Measurements from ENCODE around the gene EEF2K. TPM values are rescaled to one million over a fixed set of nuclear protein-coding genes. Genes with fewer than 3 reads are reported as not detected.
A peak's percentile ranks its signal among the peaks of the same experiment; 100 is the strongest.

EEF2K gene
- total and polyA plus RNA-seq, 2 of the 13 experiments (the other 11 are each of a cell fraction or from before 2014, with no cell fraction given): 22.0 to 23.8 TPM

- no peak for TF ChIP-seq ETS1 (CRISPR knock-in tag; IDR thresholded peaks at IDR 0.05)
- TF ChIP-seq HDAC2 (CRISPR knock-in tag; IDR thresholded peaks at IDR 0.05): no peak
- TF ChIP-seq ZNF317 (CRISPR knock-in tag; IDR thresholded peaks at IDR 0.05): 0 out of 2 replicates have a peak, but pooled peaks have one; percentile 64
- no peak for TF ChIP-seq ZNF577 (CRISPR knock-in tag; IDR thresholded peaks at IDR 0.05; ENCODE audit: borderline replicate concordance, low read depth)
- peak; percentile 90; the same call in 1 of the 2 replicates for TF ChIP-seq ADNP (CRISPR knock-in tag; IDR thresholded peaks at IDR 0.05)
- TF ChIP-seq POGZ (CRISPR knock-in tag; IDR thresholded peaks at IDR 0.05): peak; percentile 28; the same call in 1 of the 2 replicates
- TF ChIP-seq GRHL1 (CRISPR knock-in tag; conservative IDR thresholded peaks at IDR 0.05): no peak
- TF ChIP-seq HIVEP1 (CRISPR knock-in tag; IDR thresholded peaks at IDR 0.05): peak; percentile 58; the same call in 1 of the 2 replicates
- TF ChIP-seq ZNF264 (CRISPR knock-in tag; IDR thresholded peaks at IDR 0.05): 0 out of 2 replicates have a peak, but pooled peaks have one; percentile 33
- TF ChIP-seq ZNF790 (CRISPR knock-in tag; IDR thresholded peaks at IDR 0.05; ENCODE audit: borderline replicate concordance): no peak
- no peak for TF ChIP-seq SPEN (CRISPR knock-in tag; IDR thresholded peaks at IDR 0.05; ENCODE audit: low read depth)
- TF ChIP-seq PCBP1 (IDR thresholded peaks at IDR 0.05; ENCODE audit: borderline replicate concordance, low read depth, low read length): 0 out of 2 replicates have a peak, but pooled peaks have one; percentile 86
- no peak for TF ChIP-seq RXRA (CRISPR knock-in tag; IDR thresholded peaks at IDR 0.05)
- peak; percentile 55; the same call in 1 of the 2 replicates for TF ChIP-seq ZBTB10 (CRISPR knock-in tag; IDR thresholded peaks at IDR 0.05; ENCODE audit: borderline replicate concordance)
- TF ChIP-seq FOXM1 (CRISPR knock-in tag; IDR thresholded peaks at IDR 0.05): no peak
- peak; percentile 23 for TF ChIP-seq HNRNPLL (IDR thresholded peaks at IDR 0.05; ENCODE audit: low read depth, low read length, poor library complexity, severe bottlenecking)
- TF ChIP-seq KAT7 (CRISPR knock-in tag; IDR thresholded peaks at IDR 0.05; ENCODE audit: borderline replicate concordance): no peak
- 0 out of 2 replicates have a peak, but pooled peaks have one; percentile 3 for TF ChIP-seq ZBTB7B (CRISPR knock-in tag; IDR thresholded peaks at IDR 0.05)
- no peak for TF ChIP-seq TEF (CRISPR knock-in tag; IDR thresholded peaks at IDR 0.05)
- TF ChIP-seq THAP7 (CRISPR knock-in tag; IDR thresholded peaks at IDR 0.05): peak; percentile 64; the same call in 1 of the 2 replicates
- TF ChIP-seq ZNF776 (CRISPR knock-in tag; IDR thresholded peaks at IDR 0.05): peak; percentile 65; the same call in 1 of the 2 replicates
- no peak for TF ChIP-seq RAD21 (CRISPR knock-in tag; IDR thresholded peaks at IDR 0.05)
Measured at GRCh38 chr16:22206842-22207714, 1.0 kb downstream of the EEF2K start (continued).

Data from HepG2 (cell line).